SK-N-SH treated with all-trans-retinoic acid at 6 μM for 48 hours (cell line): ENCODE results near the gene THSD8.
"Not testable (repeated sequence)": the region's sequence is repeated elsewhere in the genome, so short reads cannot be mapped to it uniquely, and the experiment has no call there.

Source experiments
- ARNTL ChIP-seq: fragments of 450-650 bp; formaldehyde crosslinking; IDR thresholded peaks from 2 replicates; pipeline ENCODE4 v1.5.0; 2020; ENCODE audit warnings: low read depth, mild to moderate bottlenecking, moderate library complexity, borderline replicate concordance
- CSDC2 ChIP-seq: fragments of 250-450 bp; sonication (Bioruptor Pico); IDR thresholded peaks from 2 replicates; pipeline ENCODE4 v1.5.0; 2020; ENCODE audit warnings: mild to moderate bottlenecking, moderate library complexity
- ESRRG ChIP-seq: fragments of 250-450 bp; sonication (Bioruptor Pico); IDR thresholded peaks from 2 replicates; pipeline ENCODE4 v1.6.1; 2021; ENCODE audit warnings: mild to moderate bottlenecking
- PATZ1 ChIP-seq: fragments of 250-450 bp; sonication (Bioruptor Pico); IDR thresholded peaks from 2 replicates; pipeline ENCODE4 v1.8.0; 2020; ENCODE audit warnings: mild to moderate bottlenecking, moderate library complexity, borderline replicate concordance
- POU6F1 ChIP-seq: fragments of 250-450 bp; sonication (Bioruptor Pico); IDR thresholded peaks from 2 replicates; pipeline ENCODE4 v1.8.0; 2021; ENCODE audit warnings: low read depth, mild to moderate bottlenecking, moderate library complexity, borderline replicate concordance
- PPARA ChIP-seq: fragments of 250-450 bp; sonication (Bioruptor Pico); IDR thresholded peaks from 2 replicates; pipeline ENCODE4 v1.5.0; 2020; ENCODE audit warnings: mild to moderate bottlenecking, borderline replicate concordance
- RARB ChIP-seq: fragments of 250-450 bp; sonication (Bioruptor Pico); IDR thresholded peaks from 2 replicates; pipeline ENCODE4 v1.8.0; 2021; ENCODE audit warnings: mild to moderate bottlenecking, moderate library complexity
- SNAI2 ChIP-seq: fragments of 250-450 bp; sonication (Bioruptor Pico); IDR thresholded peaks from 2 replicates; pipeline ENCODE4 v1.5.0; 2020; ENCODE audit warnings: mild to moderate bottlenecking, moderate library complexity
- TOX ChIP-seq: fragments of 250-450 bp; sonication (Bioruptor Pico); IDR thresholded peaks from 2 replicates; pipeline ENCODE4 v1.8.0; 2021; ENCODE audit warnings: mild to moderate bottlenecking, moderate library complexity, borderline replicate concordance
- ZFP3 ChIP-seq: fragments of 250-450 bp; sonication (Bioruptor Pico); IDR thresholded peaks from 2 replicates; pipeline ENCODE4 v1.5.0; 2020; ENCODE audit warnings: mild to moderate bottlenecking, moderate library complexity
- ZFP30 ChIP-seq: fragments of 450-650 bp; formaldehyde crosslinking; IDR thresholded peaks from 2 replicates; pipeline ENCODE4 v1.5.0; 2022; ENCODE audit warnings: mild to moderate bottlenecking, moderate library complexity
- ZNF565 ChIP-seq: fragments of 450-650 bp; formaldehyde crosslinking; conservative IDR thresholded peaks from 2 replicates; pipeline ENCODE4 v1.5.0; 2020; ENCODE audit warnings: low read depth, mild to moderate bottlenecking, moderate library complexity
- ZNF8 ChIP-seq: fragments of 450-650 bp; formaldehyde crosslinking; IDR thresholded peaks from 2 replicates; pipeline ENCODE4 v1.5.0; 2020; ENCODE audit warnings: mild to moderate bottlenecking, moderate library complexity
- TF ChIP-seq, protein P1 (sequence below): fragments of 250-450 bp; sonication (Bioruptor Pico); IDR thresholded peaks from 2 replicates; pipeline ENCODE4 v1.5.1; 2020; ENCODE audit warnings: low read depth, mild to moderate bottlenecking, moderate library complexity

DNA sequence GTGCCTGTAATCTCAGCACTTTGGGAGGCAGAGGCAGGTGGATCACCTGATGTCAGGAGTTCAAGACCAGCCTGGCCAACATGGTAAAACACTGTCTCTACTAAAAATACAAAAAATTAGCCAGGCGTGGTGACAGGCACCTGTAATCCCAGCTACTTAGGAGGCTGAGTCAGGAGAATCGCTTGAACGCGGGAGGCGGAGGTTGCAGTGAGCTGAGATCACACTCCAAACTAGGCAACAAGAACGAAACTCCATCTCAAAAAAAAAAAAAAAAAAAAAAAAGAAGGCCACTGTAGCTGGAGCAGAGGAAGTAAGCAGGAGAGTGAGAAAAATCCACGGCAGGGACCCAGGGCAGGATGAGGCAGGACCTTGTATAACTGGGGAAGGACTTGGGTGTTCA lies 44.7 kb downstream of the THSD8 start:
- TF ChIP-seq POU6F1; PPARA (CRISPR knock-in tag); ZFP30; ESRRG (CRISPR knock-in tag); ZNF8 (CRISPR knock-in tag); ZNF565 (CRISPR knock-in tag); ZFP3 (CRISPR knock-in tag); CSDC2; SNAI2 (CRISPR knock-in tag); ARNTL (CRISPR knock-in tag); RARB (CRISPR knock-in tag); TOX (CRISPR knock-in tag); PATZ1 (CRISPR knock-in tag): not testable (repeated sequence)
- TF ChIP-seq, protein P1, sequence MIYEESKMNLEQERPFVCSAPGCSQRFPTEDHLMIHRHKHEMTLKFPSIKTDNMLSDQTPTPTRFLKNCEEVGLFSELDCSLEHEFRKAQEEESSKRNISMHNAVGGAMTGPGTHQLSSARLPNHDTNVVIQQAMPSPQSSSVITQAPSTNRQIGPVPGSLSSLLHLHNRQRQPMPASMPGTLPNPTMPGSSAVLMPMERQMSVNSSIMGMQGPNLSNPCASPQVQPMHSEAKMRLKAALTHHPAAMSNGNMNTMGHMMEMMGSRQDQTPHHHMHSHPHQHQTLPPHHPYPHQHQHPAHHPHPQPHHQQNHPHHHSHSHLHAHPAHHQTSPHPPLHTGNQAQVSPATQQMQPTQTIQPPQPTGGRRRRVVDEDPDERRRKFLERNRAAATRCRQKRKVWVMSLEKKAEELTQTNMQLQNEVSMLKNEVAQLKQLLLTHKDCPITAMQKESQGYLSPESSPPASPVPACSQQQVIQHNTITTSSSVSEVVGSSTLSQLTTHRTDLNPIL (CRISPR knock-in tag), result not testable (repeated sequence)
